ENCODE data around the gene ANKRD12.
A peak's percentile ranks its signal among the peaks of the same experiment; 100 is the strongest.
"Not testable (repeated sequence)": the region's sequence is repeated elsewhere in the genome, so short reads cannot be mapped to it uniquely, and the experiment has no call there.

ANKRD12 gene

GRCh38 chr18:9136315-9137155, at the start of gene ANKRD12:
TSS of gene ANKRD12 (plus strand) at chr18:9136781. CDS start at chr18:9182433, 45,652 bp downstream.
- DNase-seq: peak; percentile 95 to 96

GRCh38 chr18:9087144-9087543, 49.4 kb upstream of the ANKRD12 start:
- DNase-seq: no peak

GRCh38 chr18:9088252-9088651, 48.3 kb upstream of the ANKRD12 start:
- no peak for DNase-seq

GRCh38 chr18:9088727-9089126, 47.9 kb upstream of the ANKRD12 start:
- not testable (repeated sequence) for DNase-seq

- no peak for DNase-seq
These were observed 46.0 kb upstream of the ANKRD12 start for GRCh38 chr18:9090578-9090977.

GRCh38 chr18:9091066-9091476, 45.5 kb upstream of the ANKRD12 start:
- peak; percentile 47 to 48 for DNase-seq

GRCh38 chr18:9092665-9093064, 43.9 kb upstream of the ANKRD12 start:
- DNase-seq: no peak

GRCh38 chr18:9093109-9093508, 43.5 kb upstream of the ANKRD12 start:
- not testable (repeated sequence) for DNase-seq

GRCh38 chr18:9094307-9095226, 42.0 kb upstream of the ANKRD12 start:
- peak; percentile 64 to 67 for DNase-seq

- DNase-seq: peak; percentile 42 to 50
These were observed 41.1 kb upstream of the ANKRD12 start for GRCh38 chr18:9095297-9096006.

- DNase-seq: no peak
These were observed 40.6 kb upstream of the ANKRD12 start for GRCh38 chr18:9096007-9096371.

- no peak for DNase-seq
These were observed 39.9 kb upstream of the ANKRD12 start for GRCh38 chr18:9096685-9097084.

GRCh38 chr18:9097349-9097748, 39.2 kb upstream of the ANKRD12 start:
- DNase-seq: no peak

GRCh38 chr18:9100796-9101195, 35.8 kb upstream of the ANKRD12 start:
- DNase-seq: no peak

GRCh38 chr18:9101730-9102507, 34.7 kb upstream of the ANKRD12 start:
- DNase-seq: no peak

- peak; percentile 96 to 97 for DNase-seq
These were observed 33.8 kb upstream of the ANKRD12 start, which contains the start of gene NDUFV2 for GRCh38 chr18:9102508-9103375. TSS of gene NDUFV2 (plus strand) at chr18:9102699. CDS start at chr18:9102744, 45 bp downstream.

GRCh38 chr18:9103376-9103873, 33.2 kb upstream of the ANKRD12 start:
- DNase-seq: no peak

GRCh38 chr18:9104244-9104901, 32.2 kb upstream of the ANKRD12 start:
- DNase-seq: no peak

GRCh38 chr18:9105420-9105819, 31.2 kb upstream of the ANKRD12 start:
- DNase-seq: no peak

- DNase-seq: no peak
These were observed 30.5 kb upstream of the ANKRD12 start for GRCh38 chr18:9106094-9106493.
